ENCODE results near the gene BMPER. TPM values are rescaled to one million over a fixed set of nuclear protein-coding genes. Genes with fewer than 3 reads are reported as not detected.

Gene BMPER
- total RNA-seq, 5 donors from 2014 or later (not counting 1 experiment from before 2014, with no cell fraction given), result 0.20 to 0.47 TPM; not detected in 3

GRCh38 chr7:34157137-34157536 is 251.8 kb downstream of the BMPER start:
- ChIA-PET CTCF (interaction anchor here in 1 of 2 donors (0.6 kb wide), 1 partner anchor 49 kb away, joined by 3 read pairs; no protein-coding TSS in a partner anchor), POLR2A (no interaction called here)
- Histone ChIP-seq H3K27me3 (replicated peaks in 1 of 2; ENCODE audit: control insufficient read depth in 2 of 2, extremely low read depth in 1 of 2, insufficient read depth in 2 of 2, low read length in 1 of 2) (no peaks in the 10 kb centered on the region), H3K4me1 (ENCODE audit: control insufficient read depth in 1 of 2, extremely low read depth in 1 of 2, insufficient read depth in 2 of 2, low read length in 2 of 2) (no peaks in the 10 kb centered on the region), H3K9me3 (no peaks in the 10 kb centered on the region), H3K27ac (ENCODE audit: low read length) (no peak overlapping the region), H3K36me3 (ENCODE audit: control insufficient read depth in 2 of 2, extremely low read depth in 1 of 2, insufficient read depth in 1 of 2, low read length in 1 of 2) (no peaks in the 10 kb centered on the region), H3K4me3 (ENCODE audit: control insufficient read depth in 1 of 2, extremely low read depth in 1 of 2, low read length in 1 of 2) (no peak overlapping the region)
- DNase-seq (no peak), ATAC-seq (replicated peaks in 1 of 4) (no peak)
- 13% methylated on average over 1 of the region's 2 CpGs for WGBS (ENCODE audit: insufficient coverage)
- Mint-ChIP-seq H3K27ac (no peak overlapping the region), H3K36me3 (no peaks in the 10 kb centered on the region), H3K27me3 (no peaks in the 10 kb centered on the region), H3K9me3 (peaks cover 0 to 3% (median 0%) of the 10 kb centered on the region in 3 donors), H3K4me1 (no peaks in the 10 kb centered on the region), H3K4me3 (no peak overlapping the region)

GRCh38 chr7:34158368-34159153 is 253.2 kb downstream of the BMPER start:
- Histone ChIP-seq H3K36me3 (ENCODE audit: control insufficient read depth in 2 of 2, extremely low read depth in 1 of 2, insufficient read depth in 1 of 2, low read length in 1 of 2) (no peaks in the 10 kb centered on the region), H3K27me3 (replicated peaks in 1 of 2; ENCODE audit: control insufficient read depth in 2 of 2, extremely low read depth in 1 of 2, insufficient read depth in 2 of 2, low read length in 1 of 2) (no peaks in the 10 kb centered on the region), H3K4me1 (ENCODE audit: control insufficient read depth in 1 of 2, extremely low read depth in 1 of 2, insufficient read depth in 2 of 2, low read length in 2 of 2) (no peaks in the 10 kb centered on the region), H3K4me3 (ENCODE audit: control insufficient read depth in 1 of 2, extremely low read depth in 1 of 2, low read length in 1 of 2) (no peak overlapping the region), H3K27ac (ENCODE audit: low read length) (no peak overlapping the region), H3K9me3 (no peaks in the 10 kb centered on the region)
- no peaks in the 10 kb centered on the region for H3K36me3 Mint-ChIP-seq
- ChIA-PET POLR2A (no interaction called here), CTCF (no interaction called here)
- no peak for ATAC-seq (replicated peaks in 1 of 4)
- H3K27me3 Mint-ChIP-seq, result no peaks in the 10 kb centered on the region
- no peak overlapping the region for H3K27ac Mint-ChIP-seq
- no peaks in the 10 kb centered on the region for H3K4me1 Mint-ChIP-seq
- no peak for DNase-seq
- H3K4me3 Mint-ChIP-seq, result no peak overlapping the region
- WGBS (ENCODE audit: insufficient coverage), result 88% methylated on average over 4 of the region's 12 CpGs
- peaks cover 0 to 3% (median 0%) of the 10 kb centered on the region in 3 donors for H3K9me3 Mint-ChIP-seq

GRCh38 chr7:34160261-34160752 is 255.0 kb downstream of the BMPER start:
- WGBS (ENCODE audit: insufficient coverage), result 91% methylated on average over 1 of the region's 2 CpGs
- H3K9me3 Mint-ChIP-seq, result peaks cover 0 to 11% (median 5%) of the 10 kb centered on the region in 3 donors
- H3K27me3 Mint-ChIP-seq, result no peaks in the 10 kb centered on the region
- Histone ChIP-seq H3K9me3 (no peaks in the 10 kb centered on the region), H3K36me3 (ENCODE audit: control insufficient read depth in 2 of 2, extremely low read depth in 1 of 2, insufficient read depth in 1 of 2, low read length in 1 of 2) (no peaks in the 10 kb centered on the region), H3K4me1 (ENCODE audit: control insufficient read depth in 1 of 2, extremely low read depth in 1 of 2, insufficient read depth in 2 of 2, low read length in 2 of 2) (no peaks in the 10 kb centered on the region), H3K27me3 (replicated peaks in 1 of 2; ENCODE audit: control insufficient read depth in 2 of 2, extremely low read depth in 1 of 2, insufficient read depth in 2 of 2, low read length in 1 of 2) (no peaks in the 10 kb centered on the region), H3K4me3 (ENCODE audit: control insufficient read depth in 1 of 2, extremely low read depth in 1 of 2, low read length in 1 of 2) (no peak overlapping the region), H3K27ac (ENCODE audit: low read length) (no peak overlapping the region)
- H3K4me1 Mint-ChIP-seq, result no peaks in the 10 kb centered on the region
- ATAC-seq (replicated peaks in 1 of 4) (no peak), DNase-seq (no peak)
- ChIA-PET CTCF (no interaction called here), POLR2A (no interaction called here)
- no peaks in the 10 kb centered on the region for H3K36me3 Mint-ChIP-seq
- no peak overlapping the region for H3K4me3 Mint-ChIP-seq
- H3K27ac Mint-ChIP-seq, result no peak overlapping the region

GRCh38 chr7:34162027-34162565 is 256.8 kb downstream of the BMPER start:
- Mint-ChIP-seq H3K4me3 (no peak overlapping the region), H3K36me3 (no peaks in the 10 kb centered on the region), H3K27ac (no peak overlapping the region), H3K9me3 (peaks cover 0 to 8% (median 5%) of the 10 kb centered on the region in 3 donors), H3K27me3 (no peaks in the 10 kb centered on the region), H3K4me1 (no peaks in the 10 kb centered on the region)
- Histone ChIP-seq H3K4me3 (ENCODE audit: control insufficient read depth in 1 of 2, extremely low read depth in 1 of 2, low read length in 1 of 2) (no peak overlapping the region), H3K4me1 (ENCODE audit: control insufficient read depth in 1 of 2, extremely low read depth in 1 of 2, insufficient read depth in 2 of 2, low read length in 2 of 2) (no peaks in the 10 kb centered on the region), H3K27ac (ENCODE audit: low read length) (no peak overlapping the region), H3K27me3 (replicated peaks in 1 of 2; ENCODE audit: control insufficient read depth in 2 of 2, extremely low read depth in 1 of 2, insufficient read depth in 2 of 2, low read length in 1 of 2) (no peaks in the 10 kb centered on the region), H3K9me3 (no peaks in the 10 kb centered on the region), H3K36me3 (ENCODE audit: control insufficient read depth in 2 of 2, extremely low read depth in 1 of 2, insufficient read depth in 1 of 2, low read length in 1 of 2) (no peaks in the 10 kb centered on the region)
- POLR2A ChIA-PET, result no interaction called here
- DNase-seq (no peak), ATAC-seq (replicated peaks in 1 of 4) (no peak)
- CTCF ChIA-PET, result no interaction called here
- 90% methylated on average over 2 of the region's 5 CpGs for WGBS (ENCODE audit: insufficient coverage)

- WGBS (ENCODE audit: insufficient coverage), result 61% methylated on average over 3 of the region's 3 CpGs
- H3K27me3 Mint-ChIP-seq, result no peaks in the 10 kb centered on the region
- no peak for DNase-seq
Measured at GRCh38 chr7:34162677-34163076, 257.3 kb downstream of the BMPER start.

GRCh38 chr7:34163956-34164355 is 258.6 kb downstream of the BMPER start:
- no peaks in the 10 kb centered on the region for H3K27me3 Mint-ChIP-seq
- no peak overlapping the region for H3K27ac Mint-ChIP-seq
- H3K9me3 Mint-ChIP-seq, result peaks cover 3 to 12% (median 5%) of the 10 kb centered on the region in 3 donors
- WGBS (ENCODE audit: insufficient coverage), result no CpG with 5 or more reads among the region's 1 CpG
- no peak overlapping the region for H3K27ac ChIP-seq (ENCODE audit: low read length)
- ChIA-PET CTCF (no interaction called here), POLR2A (no interaction called here)
- no peak for DNase-seq
- no peaks in the 10 kb centered on the region for H3K27me3 ChIP-seq (replicated peaks in 1 of 2; ENCODE audit: control insufficient read depth in 2 of 2, extremely low read depth in 1 of 2, insufficient read depth in 2 of 2, low read length in 1 of 2)
- no peaks in the 10 kb centered on the region for H3K4me1 ChIP-seq (ENCODE audit: control insufficient read depth in 1 of 2, extremely low read depth in 1 of 2, insufficient read depth in 2 of 2, low read length in 2 of 2)
- H3K36me3 Mint-ChIP-seq, result no peaks in the 10 kb centered on the region
- ATAC-seq (replicated peaks in 1 of 4), result no peak
- no peak overlapping the region for H3K4me3 ChIP-seq (ENCODE audit: control insufficient read depth in 1 of 2, extremely low read depth in 1 of 2, low read length in 1 of 2)
- H3K4me3 Mint-ChIP-seq, result no peak overlapping the region
- no peaks in the 10 kb centered on the region for H3K36me3 ChIP-seq (ENCODE audit: control insufficient read depth in 2 of 2, extremely low read depth in 1 of 2, insufficient read depth in 1 of 2, low read length in 1 of 2)
- H3K9me3 ChIP-seq, result no peaks in the 10 kb centered on the region
- no peaks in the 10 kb centered on the region for H3K4me1 Mint-ChIP-seq

More at GRCh38 chr7:34162677-34163076, 257.3 kb downstream of the BMPER start:
- ATAC-seq (replicated peaks in 1 of 4), result no peak
- peaks cover 0 to 8% (median 5%) of the 10 kb centered on the region in 3 donors for H3K9me3 Mint-ChIP-seq
- no peak overlapping the region for H3K27ac ChIP-seq (ENCODE audit: low read length)
- ChIA-PET CTCF (no interaction called here), POLR2A (no interaction called here)
- no peak overlapping the region for H3K4me3 Mint-ChIP-seq
- no peaks in the 10 kb centered on the region for H3K27me3 ChIP-seq (replicated peaks in 1 of 2; ENCODE audit: control insufficient read depth in 2 of 2, extremely low read depth in 1 of 2, insufficient read depth in 2 of 2, low read length in 1 of 2)
- no peaks in the 10 kb centered on the region for H3K4me1 Mint-ChIP-seq
- H3K36me3 Mint-ChIP-seq, result no peaks in the 10 kb centered on the region
- no peaks in the 10 kb centered on the region for H3K4me1 ChIP-seq (ENCODE audit: control insufficient read depth in 1 of 2, extremely low read depth in 1 of 2, insufficient read depth in 2 of 2, low read length in 2 of 2)
- H3K36me3 ChIP-seq (ENCODE audit: control insufficient read depth in 2 of 2, extremely low read depth in 1 of 2, insufficient read depth in 1 of 2, low read length in 1 of 2), result no peaks in the 10 kb centered on the region
- H3K9me3 ChIP-seq, result no peaks in the 10 kb centered on the region
- no peak overlapping the region for H3K27ac Mint-ChIP-seq
- no peak overlapping the region for H3K4me3 ChIP-seq (ENCODE audit: control insufficient read depth in 1 of 2, extremely low read depth in 1 of 2, low read length in 1 of 2)
